ENCODE data around the gene CYBC1. TPM values are rescaled to one million over a fixed set of nuclear protein-coding genes. Genes with fewer than 3 reads are reported as not detected.
"Not testable (repeated sequence)": the region's sequence is repeated elsewhere in the genome, so short reads cannot be mapped to it uniquely, and the experiment has no call there.

The CYBC1 gene
- total RNA-seq, 1 donor from 2014 or later: 36.6 TPM

GRCh38 chr17:82433560-82434215, 16.9 kb downstream of the CYBC1 start:
- no peak for DNase-seq

- no peak for DNase-seq
Observed at GRCh38 chr17:82432017-82432416, 18.5 kb downstream of the CYBC1 start.

GRCh38 chr17:82429824-82430223, 20.7 kb downstream of the CYBC1 start:
- no peak for DNase-seq

GRCh38 chr17:82428546-82428945, 22.0 kb downstream of the CYBC1 start:
- no peak for DNase-seq

GRCh38 chr17:82424863-82425159, 25.7 kb downstream of the CYBC1 start:
- no peak for DNase-seq

GRCh38 chr17:82424001-82424862, 26.3 kb downstream of the CYBC1 start:
- DNase-seq: peak; percentile 45

- DNase-seq: no peak
Observed at GRCh38 chr17:82419540-82419939, 31.0 kb downstream of the CYBC1 start.

- DNase-seq: peak; percentile 94
Observed at GRCh38 chr17:82418001-82418986, 32.3 kb downstream of the CYBC1 start, which contains the start of the genes HEXD and OGFOD3. Gene HEXD, plus strand, starts transcription at chr17:82418347. Its CDS starts 1,453 bp downstream, at chr17:82419800. Gene OGFOD3, minus strand, starts transcription at chr17:82418586. Its CDS starts 101 bp downstream, at chr17:82418485.

- DNase-seq: no peak
Observed at GRCh38 chr17:82416771-82417170, 33.8 kb downstream of the CYBC1 start.

GRCh38 chr17:82416264-82416663, 34.3 kb downstream of the CYBC1 start:
- DNase-seq: no peak

- DNase-seq: no peak
Observed at GRCh38 chr17:82415786-82416185, 34.8 kb downstream of the CYBC1 start.

GRCh38 chr17:82415336-82415735, 35.2 kb downstream of the CYBC1 start:
- no peak for DNase-seq

- peak; percentile 88 for DNase-seq
Observed at GRCh38 chr17:82414548-82415281, 35.8 kb downstream of the CYBC1 start.

- DNase-seq: no peak
Observed at GRCh38 chr17:82412535-82413520, 37.7 kb downstream of the CYBC1 start.

- DNase-seq: not testable (repeated sequence)
Observed at GRCh38 chr17:82412081-82412480, 38.5 kb downstream of the CYBC1 start.

GRCh38 chr17:82411396-82412053, 39.0 kb downstream of the CYBC1 start:
- no peak for DNase-seq

- no peak for DNase-seq
Observed at GRCh38 chr17:82410014-82410716, 40.4 kb downstream of the CYBC1 start.

- DNase-seq: peak; percentile 42
Observed at GRCh38 chr17:82408938-82409318, 41.6 kb downstream of the CYBC1 start.

- DNase-seq: peak; percentile 70
Observed at GRCh38 chr17:82408288-82408937, 42.1 kb downstream of the CYBC1 start.
